ENCODE measurements around the gene PTCD1.

- TF ChIP-seq SP1 (CRISPR knock-in tag; conservative IDR thresholded peaks at IDR 0.05) (no peak), ATF1 (CRISPR knock-in tag; IDR thresholded peaks at IDR 0.05) (no peak), CREB1 (CRISPR knock-in tag; IDR thresholded peaks at IDR 0.05) (no peak)
- TF ChIP-seq, protein P1, sequence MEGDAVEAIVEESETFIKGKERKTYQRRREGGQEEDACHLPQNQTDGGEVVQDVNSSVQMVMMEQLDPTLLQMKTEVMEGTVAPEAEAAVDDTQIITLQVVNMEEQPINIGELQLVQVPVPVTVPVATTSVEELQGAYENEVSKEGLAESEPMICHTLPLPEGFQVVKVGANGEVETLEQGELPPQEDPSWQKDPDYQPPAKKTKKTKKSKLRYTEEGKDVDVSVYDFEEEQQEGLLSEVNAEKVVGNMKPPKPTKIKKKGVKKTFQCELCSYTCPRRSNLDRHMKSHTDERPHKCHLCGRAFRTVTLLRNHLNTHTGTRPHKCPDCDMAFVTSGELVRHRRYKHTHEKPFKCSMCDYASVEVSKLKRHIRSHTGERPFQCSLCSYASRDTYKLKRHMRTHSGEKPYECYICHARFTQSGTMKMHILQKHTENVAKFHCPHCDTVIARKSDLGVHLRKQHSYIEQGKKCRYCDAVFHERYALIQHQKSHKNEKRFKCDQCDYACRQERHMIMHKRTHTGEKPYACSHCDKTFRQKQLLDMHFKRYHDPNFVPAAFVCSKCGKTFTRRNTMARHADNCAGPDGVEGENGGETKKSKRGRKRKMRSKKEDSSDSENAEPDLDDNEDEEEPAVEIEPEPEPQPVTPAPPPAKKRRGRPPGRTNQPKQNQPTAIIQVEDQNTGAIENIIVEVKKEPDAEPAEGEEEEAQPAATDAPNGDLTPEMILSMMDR (IDR thresholded peaks at IDR 0.05), result no peak
Observed at GRCh38 chr7:99380032-99380822, 58.4 kb downstream of the PTCD1 start.

Data from WTC11 (cell line).